VCaP (cell line): Measurements from ENCODE around the gene RSBN1.

Experiments used
- H3K27ac ChIP-seq: fragments of 450-650 bp; 2 replicates; pipeline ENCODE4 v1.5.1; 2017
- CTCF ChIP-seq: fragments of 450-650 bp; conservative IDR thresholded peaks from 2 replicates; pipeline ENCODE4 v1.5.1; 2017; ENCODE audit warnings: mild to moderate bottlenecking, moderate library complexity

RSBN1 gene

GRCh38 chr1:113788802-113789201 is 23.5 kb downstream of the RSBN1 start:
- no peak overlapping the region for H3K27ac ChIP-seq
- TF ChIP-seq CTCF, result no peak

- no peak for TF ChIP-seq CTCF
- H3K27ac ChIP-seq, result no peak overlapping the region
Observed at GRCh38 chr1:113787663-113788062, 24.6 kb downstream of the RSBN1 start.

DNA sequence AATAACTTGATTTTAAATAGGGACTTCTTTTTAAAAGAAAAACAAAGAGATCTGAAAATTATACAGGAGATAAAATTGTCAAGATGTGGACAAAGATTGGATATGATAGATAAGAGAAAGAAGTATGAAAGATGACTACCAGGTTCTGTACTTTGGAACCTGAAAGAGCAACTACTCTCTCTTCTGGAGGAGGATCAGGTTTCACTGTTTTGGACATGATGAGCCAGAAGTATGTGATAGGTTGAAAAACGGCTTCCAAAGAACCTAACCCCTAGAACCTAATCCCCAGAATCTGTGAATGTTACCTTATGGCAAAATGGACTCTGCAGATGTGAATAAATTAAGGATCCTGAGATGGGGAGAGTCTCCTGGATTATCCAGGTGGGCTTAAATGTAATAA is 26.2 kb downstream of the RSBN1 start:
- no peak overlapping the region for H3K27ac ChIP-seq
- no peak for TF ChIP-seq CTCF

DNA sequence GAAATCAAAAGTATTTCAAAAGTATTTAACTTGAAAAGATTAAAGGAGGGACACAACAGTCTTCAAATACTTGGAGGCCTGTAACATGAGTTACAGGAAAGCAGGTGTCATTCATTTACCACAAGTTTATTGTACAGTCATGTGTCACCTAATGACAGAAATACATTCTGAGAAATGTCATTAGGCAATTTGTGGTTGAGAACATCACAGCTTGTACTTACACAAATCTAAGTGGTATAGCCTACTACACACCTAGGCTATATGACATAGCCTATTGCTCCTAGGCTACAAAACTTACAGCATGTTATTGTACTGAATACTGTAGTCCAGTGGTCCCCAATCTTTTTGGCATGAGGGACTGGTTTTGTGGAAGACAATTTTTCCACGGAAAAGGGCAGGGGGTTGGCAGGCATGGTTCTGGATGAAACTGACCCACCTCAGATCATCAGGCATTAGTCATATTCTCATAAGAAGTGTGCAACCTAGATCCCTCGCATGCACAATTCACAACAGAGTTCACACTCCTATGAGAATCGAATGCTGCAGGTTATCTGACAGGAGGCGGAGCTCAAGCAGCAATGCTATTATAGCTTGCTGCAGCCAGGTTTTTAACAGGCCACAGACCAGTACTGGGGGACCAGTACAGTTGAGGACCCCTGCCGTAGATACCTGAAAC is 28.0 kb downstream of the RSBN1 start:
- no peak overlapping the region for H3K27ac ChIP-seq

GRCh38 chr1:113783254-113784103 is 28.8 kb downstream of the RSBN1 start:
- no peak for TF ChIP-seq CTCF
- H3K27ac ChIP-seq, result no peak overlapping the region

More for the DNA sequence above, 28.0 kb downstream of the RSBN1 start:
- no peak for TF ChIP-seq CTCF

DNA sequence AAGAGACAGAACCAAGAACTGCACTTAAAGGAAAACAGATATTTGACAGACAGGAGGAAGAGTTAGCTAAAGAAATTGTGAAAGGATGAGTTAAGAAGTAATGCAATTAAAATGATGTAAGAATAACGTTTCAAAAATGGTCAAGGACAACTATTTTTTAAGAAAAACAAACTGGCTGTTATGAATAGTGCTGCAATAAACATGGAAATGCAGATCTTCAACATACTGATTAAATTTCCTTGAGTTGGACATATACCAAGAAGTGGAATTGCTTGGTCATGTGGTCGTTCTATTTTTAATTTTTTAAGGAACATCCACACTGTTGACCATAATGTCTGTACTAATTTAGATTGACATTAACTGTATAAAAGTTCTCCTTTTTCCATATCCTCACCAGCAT is 29.9 kb downstream of the RSBN1 start:
- H3K27ac ChIP-seq, result no peak overlapping the region
- no peak for TF ChIP-seq CTCF

- H3K27ac ChIP-seq, result no peak overlapping the region
- TF ChIP-seq CTCF, result no peak
Observed at GRCh38 chr1:113780374-113781146, 31.7 kb downstream of the RSBN1 start.
